T-helper 2 cell treated with Interferon-gamma antibody and Interleukin-4, amounts not matched to agents 5 μg/mL and 100 μg/mL, for 36 hours (primary cell): ENCODE measurements around the gene C22orf23.
"Not testable (repeated sequence)": the region's sequence is repeated elsewhere in the genome, so short reads cannot be mapped to it uniquely, and the experiment has no call there.

Experiments
- DNase-seq: peaks from one replicate; pipeline ENCODE4 v3.0.0; 2021; ENCODE audit warnings: low spot score
- H3K27ac Mint-ChIP-seq: one replicate; pipeline ENCODE4 v1.8.0; 2021; ENCODE audit warnings: mild to moderate bottlenecking, mixed read lengths
- H3K27me3 Mint-ChIP-seq: one replicate; pipeline ENCODE4 v1.8.0; 2021; ENCODE audit warnings: low read depth, mixed read lengths
- H3K36me3 Mint-ChIP-seq: one replicate; pipeline ENCODE4 v1.8.0; 2021; ENCODE audit warnings: low read depth, mixed read lengths
- H3K4me1 Mint-ChIP-seq: one replicate; pipeline ENCODE4 v1.8.0; 2021; ENCODE audit warnings: low read depth, mixed read lengths
- H3K4me3 Mint-ChIP-seq: one replicate; pipeline ENCODE4 v1.8.0; 2022; ENCODE audit warnings: mild to moderate bottlenecking, moderate library complexity, mixed read lengths
- H3K9me3 Mint-ChIP-seq: one replicate; pipeline ENCODE4 v1.8.0; 2021; ENCODE audit warnings: mixed read lengths

The C22orf23 gene

DNA sequence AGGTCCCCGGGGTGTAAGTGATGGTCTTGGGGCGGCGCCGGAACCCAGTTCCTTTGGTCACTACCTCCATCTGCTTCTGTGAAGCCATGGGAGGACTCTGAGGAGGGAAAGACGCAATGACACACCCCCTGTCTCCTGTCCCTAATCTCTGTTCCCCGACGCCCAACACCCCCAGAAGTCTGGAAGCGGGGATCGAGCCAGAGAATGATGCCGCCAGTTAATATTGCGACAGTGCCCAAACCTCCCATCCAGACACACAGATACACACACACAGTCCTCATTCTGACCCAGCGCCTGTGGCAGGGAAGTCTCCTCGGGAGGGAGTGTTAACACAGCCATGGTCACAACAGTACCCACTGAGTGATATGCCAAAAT, 352 bp downstream of the C22orf23 start:
- H3K9me3 Mint-ChIP-seq = no peaks in the 10 kb centered on the region
- H3K27ac Mint-ChIP-seq = no peak overlapping the region
- H3K27me3 Mint-ChIP-seq = peaks cover 13% of the 10 kb centered on the region
- peaks cover 20% of the 10 kb centered on the region for H3K4me1 Mint-ChIP-seq
- no peak for DNase-seq
- peak overlapping the region; percentile 97 for H3K4me3 Mint-ChIP-seq
- H3K36me3 Mint-ChIP-seq = peaks cover 20% of the 10 kb centered on the region

- peaks cover 17% of the 10 kb centered on the region for H3K4me1 Mint-ChIP-seq
- peaks cover 18% of the 10 kb centered on the region for H3K36me3 Mint-ChIP-seq
- H3K9me3 Mint-ChIP-seq, DNase-seq, H3K27ac Mint-ChIP-seq: not testable (repeated sequence)
- peak overlapping the region; percentile 97 for H3K4me3 Mint-ChIP-seq
- H3K27me3 Mint-ChIP-seq = peaks cover 13% of the 10 kb centered on the region
These were observed 772 bp downstream of the C22orf23 start for GRCh38 chr22:37952629-37953028.

DNA sequence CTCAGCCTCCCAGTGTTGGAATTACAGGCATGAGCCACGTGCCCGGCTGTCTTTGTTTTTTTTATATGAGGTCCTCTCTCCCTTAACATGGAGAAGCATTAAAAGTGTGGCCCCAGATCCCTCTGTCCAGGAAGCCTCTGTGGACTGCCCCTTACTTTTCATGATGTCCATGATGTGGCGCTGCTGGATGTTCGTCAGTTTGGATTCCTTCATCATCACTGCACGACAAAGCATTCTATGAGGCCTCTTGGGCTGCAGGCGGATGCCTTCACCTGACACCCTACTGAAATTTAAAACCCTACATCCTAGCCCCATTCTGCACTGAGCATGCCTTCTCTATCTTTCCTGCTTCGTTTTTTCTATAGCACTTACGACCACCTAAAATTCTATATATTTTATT, 2.1 kb downstream of the C22orf23 start:
- Mint-ChIP-seq H3K4me3 (no peak overlapping the region), H3K27ac (no peak overlapping the region), H3K9me3 (no peaks in the 10 kb centered on the region), H3K4me1 (peaks cover 17% of the 10 kb centered on the region), H3K27me3 (peaks cover 13% of the 10 kb centered on the region), H3K36me3 (peaks cover 7% of the 10 kb centered on the region)
- no peak for DNase-seq

DNA sequence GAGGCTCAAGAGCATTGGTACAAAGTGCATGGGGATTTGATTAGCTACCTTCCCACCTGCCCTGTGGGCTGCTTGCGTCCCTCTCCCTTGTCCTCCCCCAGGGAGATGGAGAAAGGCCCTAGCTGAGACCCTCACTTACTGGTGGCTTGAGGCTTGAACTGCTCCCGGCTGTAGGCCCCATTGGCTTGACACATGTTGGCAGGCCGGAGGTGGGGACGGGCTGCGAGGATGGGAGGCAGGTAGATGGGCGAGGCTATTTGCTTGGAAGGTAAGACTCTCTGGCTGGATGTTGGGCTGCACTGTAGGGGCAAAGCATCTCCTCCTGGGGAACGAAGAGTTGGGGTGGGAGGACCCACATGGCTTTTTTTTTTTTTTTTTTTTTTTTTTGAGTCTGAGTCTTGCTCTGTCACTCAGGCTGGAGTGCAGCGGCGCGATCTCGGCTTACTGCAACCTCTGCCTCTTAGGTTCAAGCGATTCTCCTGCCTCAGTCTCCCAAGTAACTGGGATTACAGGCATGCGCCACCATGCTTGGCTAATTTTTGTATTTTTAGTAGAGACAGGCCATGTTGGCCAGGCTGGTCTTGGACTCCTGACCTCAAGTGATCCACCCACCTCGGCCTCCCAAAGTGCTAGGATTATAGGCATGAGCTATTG, 6.1 kb downstream of the C22orf23 start:
- not testable (repeated sequence) for H3K27ac Mint-ChIP-seq, H3K36me3 Mint-ChIP-seq, H3K27me3 Mint-ChIP-seq, H3K4me3 Mint-ChIP-seq, DNase-seq, H3K4me1 Mint-ChIP-seq, H3K9me3 Mint-ChIP-seq

DNA sequence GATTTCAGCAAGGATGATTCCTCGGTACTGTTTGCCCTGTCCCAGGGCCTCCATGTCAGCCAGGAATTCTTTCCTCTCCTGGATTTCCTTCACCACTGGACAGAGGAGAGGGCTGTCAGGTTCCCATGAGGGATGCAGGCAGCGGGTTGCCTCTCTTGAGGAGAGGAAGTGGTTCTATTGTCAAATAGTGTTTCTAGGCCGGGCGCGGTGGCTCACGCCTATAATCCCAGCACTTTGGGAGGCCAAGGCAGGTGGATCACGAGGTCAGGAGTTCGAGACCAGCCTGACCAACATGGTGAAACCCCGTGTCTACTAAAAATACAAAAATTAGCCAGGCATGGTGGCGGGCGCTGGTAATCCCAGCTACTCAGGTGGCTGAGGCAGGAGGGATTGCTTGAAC, 9.0 kb downstream of the C22orf23 start:
- not testable (repeated sequence) for DNase-seq, H3K27me3 Mint-ChIP-seq, H3K27ac Mint-ChIP-seq, H3K36me3 Mint-ChIP-seq, H3K4me1 Mint-ChIP-seq, H3K9me3 Mint-ChIP-seq, H3K4me3 Mint-ChIP-seq

- Mint-ChIP-seq H3K27ac (no peak overlapping the region), H3K27me3 (no peaks in the 10 kb centered on the region), H3K9me3 (no peaks in the 10 kb centered on the region), H3K4me3 (no peak overlapping the region), H3K36me3 (peaks cover 6% of the 10 kb centered on the region), H3K4me1 (no peaks in the 10 kb centered on the region)
- DNase-seq = no peak
These were observed 9.6 kb downstream of the C22orf23 start for GRCh38 chr22:37943825-37944198.

- Mint-ChIP-seq H3K9me3 (no peaks in the 10 kb centered on the region), H3K27ac (no peak overlapping the region), H3K4me3 (no peak overlapping the region), H3K36me3 (peaks cover 6% of the 10 kb centered on the region), H3K4me1 (no peaks in the 10 kb centered on the region), H3K27me3 (no peaks in the 10 kb centered on the region)
- no peak for DNase-seq
These were observed 10.1 kb downstream of the C22orf23 start for GRCh38 chr22:37943136-37943824.

GRCh38 chr22:37942133-37942532, 11.3 kb downstream of the C22orf23 start:
- Mint-ChIP-seq H3K4me1 (no peaks in the 10 kb centered on the region), H3K27ac (no peak overlapping the region), H3K36me3 (peaks cover 13% of the 10 kb centered on the region), H3K27me3 (no peaks in the 10 kb centered on the region), H3K4me3 (no peak overlapping the region), H3K9me3 (no peaks in the 10 kb centered on the region)
- no peak for DNase-seq

DNA sequence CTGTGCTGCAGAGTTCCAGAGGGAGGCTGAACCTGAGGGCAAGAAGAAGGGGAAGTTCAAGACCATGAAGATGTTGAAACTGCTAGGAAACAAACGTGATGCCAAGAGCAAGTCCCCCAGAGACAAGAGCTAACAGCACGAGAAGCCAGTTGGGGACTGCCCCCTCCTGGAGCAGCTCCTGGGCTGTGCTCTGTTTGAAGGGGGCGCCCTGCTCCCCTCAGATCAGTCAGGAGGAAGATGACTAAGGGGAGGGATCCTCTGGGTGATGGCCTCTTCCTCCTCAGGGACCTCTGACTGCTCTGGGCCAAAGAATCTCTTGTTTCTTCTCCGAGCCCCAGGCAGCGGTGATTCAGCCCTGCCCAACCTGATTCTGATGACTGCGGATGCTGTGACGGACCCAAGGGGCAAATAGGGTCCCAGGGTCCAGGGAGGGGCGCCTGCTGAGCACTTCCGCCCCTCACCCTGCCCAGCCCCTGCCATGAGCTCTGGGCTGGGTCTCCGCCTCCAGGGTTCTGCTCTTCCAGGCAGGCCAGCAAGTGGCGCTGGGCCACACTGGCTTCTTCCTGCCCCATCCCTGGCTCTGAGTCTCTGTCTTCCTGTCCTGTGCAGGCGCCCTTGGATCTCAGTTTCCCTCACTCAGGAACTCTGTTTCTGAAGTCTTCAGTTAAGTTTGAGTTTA, 12.6 kb downstream of the C22orf23 start:
- no peaks in the 10 kb centered on the region for H3K9me3 Mint-ChIP-seq
- H3K27ac Mint-ChIP-seq = peak overlapping the region; percentile 36
- no peaks in the 10 kb centered on the region for H3K4me1 Mint-ChIP-seq
- H3K36me3 Mint-ChIP-seq = peaks cover 15% of the 10 kb centered on the region
- no peak overlapping the region for H3K4me3 Mint-ChIP-seq
- H3K27me3 Mint-ChIP-seq = no peaks in the 10 kb centered on the region
- DNase-seq = no peak

- Mint-ChIP-seq H3K4me3 (no peak overlapping the region), H3K4me1 (peaks cover 7% of the 10 kb centered on the region), H3K9me3 (no peaks in the 10 kb centered on the region), H3K36me3 (peaks cover 13% of the 10 kb centered on the region), H3K27ac (no peak overlapping the region), H3K27me3 (no peaks in the 10 kb centered on the region)
- DNase-seq = peak; percentile 87
These were observed 19.6 kb downstream of the C22orf23 start for GRCh38 chr22:37933711-37934376.

- H3K4me3 Mint-ChIP-seq = no peak overlapping the region
- H3K36me3 Mint-ChIP-seq = peaks cover 19% of the 10 kb centered on the region
- no peaks in the 10 kb centered on the region for H3K27me3 Mint-ChIP-seq
- peaks cover 7% of the 10 kb centered on the region for H3K4me1 Mint-ChIP-seq
- DNase-seq = no peak
- no peaks in the 10 kb centered on the region for H3K9me3 Mint-ChIP-seq
- H3K27ac Mint-ChIP-seq = no peak overlapping the region
These were observed 20.4 kb downstream of the C22orf23 start for GRCh38 chr22:37932821-37933578.

DNA sequence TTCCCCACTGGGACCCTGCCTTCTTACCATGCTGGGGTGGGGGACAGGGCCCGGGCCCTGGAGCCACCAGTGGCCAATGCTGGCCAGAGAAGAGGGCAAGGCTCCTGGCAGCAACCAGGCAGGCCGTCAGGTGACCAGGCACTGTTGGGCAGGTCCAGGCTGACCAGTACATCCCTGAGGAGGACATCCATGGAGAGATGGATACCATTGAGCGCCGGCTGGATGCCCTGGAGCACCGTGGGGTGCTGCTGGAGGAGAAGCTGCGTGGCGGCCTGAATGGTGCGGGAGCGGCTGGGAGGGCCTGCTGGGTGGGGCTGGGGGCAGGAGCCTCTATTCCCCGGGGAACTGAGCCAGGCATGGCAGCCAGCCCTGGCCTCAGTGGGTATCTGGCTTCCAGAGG, 21.0 kb downstream of the C22orf23 start:
- Mint-ChIP-seq H3K9me3 (no peaks in the 10 kb centered on the region), H3K4me3 (no peak overlapping the region), H3K27me3 (no peaks in the 10 kb centered on the region), H3K4me1 (peaks cover 7% of the 10 kb centered on the region), H3K36me3 (peaks cover 13% of the 10 kb centered on the region), H3K27ac (no peak overlapping the region)
- DNase-seq = no peak

- H3K9me3 Mint-ChIP-seq = no peaks in the 10 kb centered on the region
- H3K36me3 Mint-ChIP-seq = peaks cover 12% of the 10 kb centered on the region
- no peak overlapping the region for H3K4me3 Mint-ChIP-seq
- peaks cover 7% of the 10 kb centered on the region for H3K4me1 Mint-ChIP-seq
- no peak overlapping the region for H3K27ac Mint-ChIP-seq
- H3K27me3 Mint-ChIP-seq = no peaks in the 10 kb centered on the region
- DNase-seq = no peak
These were observed 21.5 kb downstream of the C22orf23 start for GRCh38 chr22:37931893-37932389.
